ENCODE measurements around the gene PRR3. TPM values are rescaled to one million over a fixed set of nuclear protein-coding genes. Genes with fewer than 3 reads are reported as not detected.

PRR3 gene
- total and polyA plus RNA-seq, 9 of the 15 experiments (the other 6 are each of a cell fraction or from before 2014, with no cell fraction given): 23.5 to 59.6 (median 28.8) TPM

DNA sequence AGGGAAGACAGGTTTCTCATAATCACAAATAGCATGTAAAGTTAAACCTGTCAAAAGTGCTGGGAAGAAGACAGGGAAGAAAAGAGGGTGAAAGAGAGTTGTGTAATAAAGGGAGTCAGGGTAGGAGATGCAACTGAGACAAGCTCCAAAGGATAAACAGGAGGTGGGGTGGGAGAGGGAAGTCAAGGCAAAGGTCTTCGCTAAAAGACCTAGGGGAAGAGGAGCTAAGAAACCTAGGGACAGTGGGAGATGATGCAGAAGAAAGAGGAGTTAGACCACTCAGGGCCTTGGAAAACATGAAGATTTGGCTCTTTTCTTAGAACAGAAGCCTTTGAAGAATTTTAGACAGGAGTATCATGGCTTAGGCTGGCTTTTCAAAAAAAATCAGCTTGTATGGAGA, 7.0 kb downstream of the PRR3 start:
- H3K27me3 ChIP-seq (ENCODE audit: control insufficient read depth in 2 of 2, insufficient read depth in 2 of 2, low read length in 2 of 2): no peaks in the 10 kb centered on the region
- no peak for TF ChIP-seq KHSRP (IDR thresholded peaks at IDR 0.05)
- TF ChIP-seq SUPT5H (IDR thresholded peaks at IDR 0.05): peak; percentile 54
- TF ChIP-seq GATAD2A (IDR thresholded peaks at IDR 0.05): no peak
- no peak for TF ChIP-seq SRSF1 (IDR thresholded peaks at IDR 0.05; ENCODE audit: low read depth, low read length)
- no peak for TF ChIP-seq PML (IDR thresholded peaks at IDR 0.05; ENCODE audit: low read length)
- no peak for TF ChIP-seq NR1H2 (CRISPR knock-in tag; IDR thresholded peaks at IDR 0.05)
- no peak for TF ChIP-seq C11orf30 (IDR thresholded peaks at IDR 0.05; ENCODE audit: low read depth)
- TF ChIP-seq ZNF124 (CRISPR knock-in tag; IDR thresholded peaks at IDR 0.05): no peak
- no peak for TF ChIP-seq TCFL5 (CRISPR knock-in tag; conservative IDR thresholded peaks at IDR 0.05)
- no peak for TF ChIP-seq PHTF2 (CRISPR knock-in tag; IDR thresholded peaks at IDR 0.05)
- no peak for TF ChIP-seq ZNF143 (CRISPR knock-in tag; IDR thresholded peaks at IDR 0.05)
- no peak for TF ChIP-seq CBFA2T2 (conservative IDR thresholded peaks at IDR 0.05)
- no peak for TF ChIP-seq FOSL1 (tag; conservative IDR thresholded peaks at IDR 0.05)
- no peak for TF ChIP-seq NFYB (IDR thresholded peaks at IDR 0.05; ENCODE audit: extremely low read depth, insufficient read length)
- TF ChIP-seq CXXC5 (CRISPR knock-in tag; IDR thresholded peaks at IDR 0.05): no peak
- no peak for TF ChIP-seq FIP1L1 (IDR thresholded peaks at IDR 0.05; ENCODE audit: low read depth, low read length, poor library complexity, severe bottlenecking)
- no peak for TF ChIP-seq SPI1 (IDR thresholded peaks at IDR 0.05; ENCODE audit: borderline replicate concordance, low read depth, low read length)
- no peak for TF ChIP-seq CBX1 (IDR thresholded peaks at IDR 0.05; ENCODE audit: low read depth)
- TF ChIP-seq STAG1 (CRISPR knock-in tag; IDR thresholded peaks at IDR 0.05; ENCODE audit: borderline replicate concordance): no peak
- TF ChIP-seq, protein P1, sequence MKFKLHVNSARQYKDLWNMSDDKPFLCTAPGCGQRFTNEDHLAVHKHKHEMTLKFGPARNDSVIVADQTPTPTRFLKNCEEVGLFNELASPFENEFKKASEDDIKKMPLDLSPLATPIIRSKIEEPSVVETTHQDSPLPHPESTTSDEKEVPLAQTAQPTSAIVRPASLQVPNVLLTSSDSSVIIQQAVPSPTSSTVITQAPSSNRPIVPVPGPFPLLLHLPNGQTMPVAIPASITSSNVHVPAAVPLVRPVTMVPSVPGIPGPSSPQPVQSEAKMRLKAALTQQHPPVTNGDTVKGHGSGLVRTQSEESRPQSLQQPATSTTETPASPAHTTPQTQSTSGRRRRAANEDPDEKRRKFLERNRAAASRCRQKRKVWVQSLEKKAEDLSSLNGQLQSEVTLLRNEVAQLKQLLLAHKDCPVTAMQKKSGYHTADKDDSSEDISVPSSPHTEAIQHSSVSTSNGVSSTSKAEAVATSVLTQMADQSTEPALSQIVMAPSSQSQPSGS (CRISPR knock-in tag; IDR thresholded peaks at IDR 0.05): no peak
- no peak for TF ChIP-seq RB1 (IDR thresholded peaks at IDR 0.05; ENCODE audit: low read depth)
- TF ChIP-seq ELF4 (CRISPR knock-in tag; IDR thresholded peaks at IDR 0.05): no peak
- no peak for TF ChIP-seq ATF1 (CRISPR knock-in tag; IDR thresholded peaks at IDR 0.05)
- no peak for TF ChIP-seq ATF1 (tag; IDR thresholded peaks at IDR 0.05)
- TF ChIP-seq POLR2A (conservative IDR thresholded peaks at IDR 0.05): peak; percentile 61
- TF ChIP-seq ZEB2 (IDR thresholded peaks at IDR 0.05): no peak
- TF ChIP-seq EP400 (IDR thresholded peaks at IDR 0.05): no peak
- TF ChIP-seq POLR2B (IDR thresholded peaks at IDR 0.05; ENCODE audit: low read depth, partially characterized antibody): peak; percentile 24
- TF ChIP-seq, protein P2, sequence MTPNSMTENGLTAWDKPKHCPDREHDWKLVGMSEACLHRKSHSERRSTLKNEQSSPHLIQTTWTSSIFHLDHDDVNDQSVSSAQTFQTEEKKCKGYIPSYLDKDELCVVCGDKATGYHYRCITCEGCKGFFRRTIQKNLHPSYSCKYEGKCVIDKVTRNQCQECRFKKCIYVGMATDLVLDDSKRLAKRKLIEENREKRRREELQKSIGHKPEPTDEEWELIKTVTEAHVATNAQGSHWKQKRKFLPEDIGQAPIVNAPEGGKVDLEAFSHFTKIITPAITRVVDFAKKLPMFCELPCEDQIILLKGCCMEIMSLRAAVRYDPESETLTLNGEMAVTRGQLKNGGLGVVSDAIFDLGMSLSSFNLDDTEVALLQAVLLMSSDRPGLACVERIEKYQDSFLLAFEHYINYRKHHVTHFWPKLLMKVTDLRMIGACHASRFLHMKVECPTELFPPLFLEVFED (CRISPR knock-in tag; conservative IDR thresholded peaks at IDR 0.05): 0 out of 2 replicates have a peak, but pooled peaks have one; percentile 64

More for the DNA sequence above, 7.0 kb downstream of the PRR3 start:
- peaks cover 18% of the 10 kb centered on the region for H3K79me2 ChIP-seq (ENCODE audit: control insufficient read depth, insufficient read depth, low read length)
- H3K27ac ChIP-seq (ENCODE audit: extremely low read depth, low read depth, low read length): no peak overlapping the region
- POLR2A ChIA-PET: interaction anchor here (0.6 to 1.8 kb wide), 6 partner anchors 9 to 653 kb away, joined by 3 to 7 read pairs (median 4); no protein-coding TSS in a partner anchor
- H3K9me1 ChIP-seq (ENCODE audit: control insufficient read depth, insufficient read depth, low read length): no peaks in the 10 kb centered on the region
- CTCF ChIA-PET (ENCODE audit: low intra/inter-chr PET ratio): no interaction called here
- 100% methylated on average over 1 of the region's 1 CpG for WGBS (ENCODE audit: insufficient coverage, low coverage, missing lambda C conversion rate)
- FAIRE-seq (no peak), DNase-seq (ENCODE audit: extremely low read depth in 1 of 4, low spot score in 3 of 4) (no peak), ATAC-seq (no peak)
- H3K4me2 ChIP-seq (ENCODE audit: insufficient read depth, low read length): no peak overlapping the region
- H4K20me1 ChIP-seq (replicated peaks; ENCODE audit: control insufficient read depth, insufficient read depth, low read length): no peaks in the 10 kb centered on the region
- no peak overlapping the region for H3K4me3 ChIP-seq
- no TSS peak for BruUV-seq (replicated peaks)
- intact Hi-C loops (cut with micrococcal nuclease) (no loop called here), in situ Hi-C loops (cut with MboI) (no loop called here)
- H3K9ac ChIP-seq (ENCODE audit: insufficient read depth in 1 of 2, low read depth in 2 of 2, low read length in 2 of 2): no peak overlapping the region
- no peak overlapping the region for H2AFZ ChIP-seq (ENCODE audit: low read depth, low read length)
- peaks cover 4 to 8% of the 10 kb centered on the region in 2 experiments; a peak in 3 of 5 replicates for H3K4me1 ChIP-seq (replicated peaks in 1 of 2; ENCODE audit: control insufficient read depth in 2 of 2, insufficient read depth in 2 of 2, low read length in 2 of 2)
- H3K36me3 ChIP-seq (ENCODE audit: control insufficient read depth, insufficient read depth, low read length): peaks cover 49% of the 10 kb centered on the region
- no peaks in the 10 kb centered on the region for H3K9me3 ChIP-seq (replicated peaks; ENCODE audit: control insufficient read depth, insufficient read depth, low read depth, low read length)
